ENCODE measurements around the gene DLG2.

Gene DLG2

GRCh38 chr11:83725728-83726127 lies 1901.4 kb downstream of the DLG2 start:
- no peak for DNase-seq (ENCODE audit: low read depth)
- TF ChIP-seq CTCF (IDR thresholded peaks at IDR 0.05; ENCODE audit: control insufficient read depth, extremely low read depth, insufficient read depth) = no peak
- H3K4me3 ChIP-seq (ENCODE audit: low read depth, low read length) = no peak overlapping the region

GRCh38 chr11:83725269-83725560 lies 1901.9 kb downstream of the DLG2 start:
- peak overlapping the region; percentile 44; the same call in 1 of the 2 replicates for H3K4me3 ChIP-seq (ENCODE audit: low read depth, low read length)
- no peak for TF ChIP-seq CTCF (IDR thresholded peaks at IDR 0.05; ENCODE audit: control insufficient read depth, extremely low read depth, insufficient read depth)
- no peak for DNase-seq (ENCODE audit: low read depth)

DNA sequence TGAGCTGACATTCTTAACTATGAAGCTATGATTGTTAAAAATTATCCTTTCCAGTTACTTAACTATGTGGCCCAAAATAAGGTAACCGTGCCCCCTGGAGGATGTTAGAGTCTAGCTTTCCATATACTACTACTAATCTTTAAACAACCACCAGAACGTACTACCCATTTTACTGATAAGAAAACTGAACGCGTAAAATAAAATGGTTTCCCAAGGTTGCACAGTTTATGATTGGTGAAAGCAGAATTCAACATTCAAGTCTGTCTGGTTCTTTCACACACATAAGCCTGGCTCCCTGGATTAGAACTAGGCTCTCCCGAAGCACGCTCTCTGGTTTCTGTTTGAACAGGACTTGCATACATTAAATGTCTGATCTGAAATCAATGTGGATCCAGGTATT lies 1903.1 kb downstream of the DLG2 start:
- TF ChIP-seq CTCF (IDR thresholded peaks at IDR 0.05; ENCODE audit: control insufficient read depth, extremely low read depth, insufficient read depth) = peak; percentile 63
- peak overlapping the region; percentile 44 for H3K4me3 ChIP-seq (ENCODE audit: low read depth, low read length)
- DNase-seq (ENCODE audit: low read depth) = peak; percentile 75

DNA sequence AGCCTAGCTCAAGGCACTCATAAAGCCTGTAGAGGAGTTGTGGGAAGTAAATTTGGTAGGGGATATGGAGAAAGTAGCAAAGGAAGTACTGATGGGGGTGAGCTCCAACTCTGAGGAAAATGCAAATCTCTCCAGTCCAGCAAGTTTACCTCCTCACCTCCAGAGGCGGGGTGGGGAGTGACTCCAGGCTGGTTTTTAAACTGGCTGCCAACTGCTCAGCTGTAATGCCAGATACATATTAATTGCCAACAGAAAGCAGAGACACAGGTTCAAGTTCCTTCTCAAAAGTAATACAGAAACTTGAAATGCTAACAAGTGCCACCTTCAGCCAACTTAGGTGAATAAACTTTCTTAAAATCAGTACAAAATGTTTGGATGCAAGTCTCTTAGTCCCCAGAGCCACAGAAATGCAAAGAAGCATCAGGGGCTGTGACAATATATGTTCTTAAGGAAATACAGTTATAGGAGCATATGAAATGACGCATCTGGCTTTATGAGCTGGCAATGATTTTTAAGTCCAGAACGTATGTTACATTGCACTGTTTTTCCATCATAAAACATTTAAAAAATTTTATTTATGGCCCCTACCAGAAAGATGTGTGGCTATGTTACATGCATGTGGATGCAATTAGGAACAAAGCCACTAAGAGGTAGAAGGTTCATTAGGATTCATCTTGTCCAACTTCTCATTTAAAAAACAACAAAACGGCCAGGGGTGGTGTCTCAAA lies 1904.6 kb downstream of the DLG2 start:
- no peak; the same call in 1 of the 2 replicates for TF ChIP-seq CTCF (IDR thresholded peaks at IDR 0.05; ENCODE audit: control insufficient read depth, extremely low read depth, insufficient read depth)
- peak; percentile 69 for DNase-seq (ENCODE audit: low read depth)
- no peak overlapping the region for H3K4me3 ChIP-seq (ENCODE audit: low read depth, low read length)

GRCh38 chr11:83721263-83721662 lies 1905.9 kb downstream of the DLG2 start:
- no peak for TF ChIP-seq CTCF (IDR thresholded peaks at IDR 0.05; ENCODE audit: control insufficient read depth, extremely low read depth, insufficient read depth)
- H3K4me3 ChIP-seq (ENCODE audit: low read depth, low read length) = no peak overlapping the region
- no peak for DNase-seq (ENCODE audit: low read depth)

GRCh38 chr11:83720675-83721074 lies 1906.5 kb downstream of the DLG2 start:
- TF ChIP-seq CTCF (IDR thresholded peaks at IDR 0.05; ENCODE audit: control insufficient read depth, extremely low read depth, insufficient read depth) = no peak
- no peak overlapping the region for H3K4me3 ChIP-seq (ENCODE audit: low read depth, low read length)
- DNase-seq (ENCODE audit: low read depth) = no peak

GRCh38 chr11:83717537-83717936 lies 1909.6 kb downstream of the DLG2 start:
- TF ChIP-seq CTCF (IDR thresholded peaks at IDR 0.05; ENCODE audit: control insufficient read depth, extremely low read depth, insufficient read depth) = no peak
- DNase-seq (ENCODE audit: low read depth) = no peak
- H3K4me3 ChIP-seq (ENCODE audit: low read depth, low read length) = no peak overlapping the region
